ENCODE results near the gene TMEM132D. TPM values are rescaled to one million over a fixed set of nuclear protein-coding genes. Genes with fewer than 3 reads are reported as not detected.

Gene TMEM132D
- total and polyA plus RNA-seq, 2 of the 8 experiments (the other 6 are each of a cell fraction or from before 2014, with no cell fraction given), result 3.5 to 10.1 TPM

- no peak overlapping the region for H4K8ac ChIP-seq (ENCODE audit: extremely low read depth, insufficient read depth, low read length)
- H3K27me3 ChIP-seq (replicated peaks in 1 of 4; ENCODE audit: control insufficient read depth in 3 of 4, extremely low read depth in 1 of 4, insufficient read depth in 3 of 4, low read length in 3 of 4), result no peaks in the 10 kb centered on the region
- no peak for DNase-seq (ENCODE audit: low read depth in 1 of 2, low spot score in 2 of 2)
- H3K23me2 ChIP-seq (ENCODE audit: low read depth, low read length), result 0 out of 2 replicates have a peak, but pooled peaks cover 4% of the 10 kb centered on the region
- H3K9me3 ChIP-seq (ENCODE audit: insufficient read depth in 2 of 2, low read depth in 1 of 2, low read length in 1 of 2), result no peaks in the 10 kb centered on the region
- no peak overlapping the region for H2BK120ac ChIP-seq (replicated peaks; ENCODE audit: low read depth, low read length)
- H4K91ac ChIP-seq (replicated peaks; ENCODE audit: insufficient read length, low read length), result no peak overlapping the region
- no peak overlapping the region for H3K14ac ChIP-seq (ENCODE audit: insufficient read length)
- no peaks in the 10 kb centered on the region for H3K36me3 ChIP-seq (ENCODE audit: control insufficient read depth in 2 of 4, insufficient read depth in 4 of 4, low read length in 3 of 4)
- no peak overlapping the region for H2BK15ac ChIP-seq (ENCODE audit: low read length)
- no peak overlapping the region for H2BK20ac ChIP-seq (ENCODE audit: low read length)
- no peaks in the 10 kb centered on the region for H3K79me2 ChIP-seq (ENCODE audit: control insufficient read depth in 1 of 2, insufficient read depth in 2 of 2, low read length in 2 of 2)
- ChIA-PET POLR2A (ENCODE audit: partially characterized antibody) (interaction anchor here (1.5 kb wide), 1 partner anchor 143 kb away, joined by 3 read pairs; no protein-coding TSS in a partner anchor), CTCF (ENCODE audit: partially characterized antibody) (interaction anchor here (1.3 to 2.2 kb wide), 3 partner anchors 10 to 107 kb away, joined by 4 to 8 read pairs (median 4); no protein-coding TSS in a partner anchor)
- H3K18ac ChIP-seq (ENCODE audit: extremely low read depth, low read length), result no peak overlapping the region
- no peak overlapping the region for H4K5ac ChIP-seq (ENCODE audit: insufficient read length, low read depth, low read length)
- no peaks in the 10 kb centered on the region for H3K4me1 ChIP-seq (replicated peaks in 1 of 4; ENCODE audit: control insufficient read depth in 3 of 4, insufficient read depth in 4 of 4, low read length in 3 of 4)
- no peak overlapping the region for H2AK5ac ChIP-seq (ENCODE audit: low read depth, low read length)
- no peak overlapping the region for H3K23ac ChIP-seq (ENCODE audit: insufficient read length)
- H3K4me2 ChIP-seq (ENCODE audit: insufficient read depth in 1 of 2, low read depth in 2 of 2, low read length in 2 of 2), result no peak overlapping the region
- no peaks in the 10 kb centered on the region for H3K79me1 ChIP-seq (ENCODE audit: low read depth, low read length)
- H3K27ac ChIP-seq (ENCODE audit: low read depth, low read length), result no peak overlapping the region
- no peak overlapping the region for H2BK12ac ChIP-seq (ENCODE audit: low read depth, low read length)
- H2BK5ac ChIP-seq (ENCODE audit: low read depth, low read length), result no peak overlapping the region
- no peak overlapping the region for H3K4me3 ChIP-seq (ENCODE audit: extremely low read depth in 1 of 4, insufficient read depth in 2 of 4, low read depth in 3 of 4, low read length in 4 of 4)
- H4K20me1 ChIP-seq (replicated peaks in 1 of 2; ENCODE audit: control insufficient read depth in 1 of 2, insufficient read depth in 2 of 2, low read length in 2 of 2), result peaks cover 0 to 1% of the 10 kb centered on the region in 2 experiments
- no peak for FAIRE-seq
- no peak overlapping the region for H3K4ac ChIP-seq (replicated peaks; ENCODE audit: insufficient read length, low read depth, low read length)
- 89% methylated on average over 5 of the region's 5 CpGs; no CpG with 5 or more reads in 1 of the 2 experiments for WGBS, 2 experiments (ENCODE audit: extremely low coverage in 1 of 2, insufficient coverage in 1 of 2, insufficient read length in 1 of 2, insufficient replicate concordance in 2 of 2, low coverage in 1 of 2, low lambda C conversion rate in 2 of 2, missing lambda C conversion rate in 1 of 2)
- TF ChIP-seq E2F6 (IDR thresholded peaks at IDR 0.05) (no peak), GTF2F1 (IDR thresholded peaks at IDR 0.05; ENCODE audit: borderline replicate concordance, low read depth, low read length) (no peak), KDM1A (IDR thresholded peaks at IDR 0.05; ENCODE audit: borderline replicate concordance, low read length) (no peak)
- H3K9ac ChIP-seq (replicated peaks in 1 of 4; ENCODE audit: extremely low read depth in 1 of 4, low read depth in 3 of 4, low read length in 3 of 4), result no peak overlapping the region
- no peak overlapping the region for H2AFZ ChIP-seq (ENCODE audit: low read length)
- no peak overlapping the region for H3K56ac ChIP-seq (replicated peaks; ENCODE audit: insufficient read length, low read depth, low read length)
Measured at GRCh38 chr12:129079719-129080118, 824.1 kb downstream of the TMEM132D start.

Data from H1 (cell line).